Measurements from ENCODE around the gene DUS1L. TPM values are rescaled to one million over a fixed set of nuclear protein-coding genes. Genes with fewer than 3 reads are reported as not detected.

The DUS1L gene
- 56.1 and 64.4 TPM in 2 replicates for total RNA-seq

DNA sequence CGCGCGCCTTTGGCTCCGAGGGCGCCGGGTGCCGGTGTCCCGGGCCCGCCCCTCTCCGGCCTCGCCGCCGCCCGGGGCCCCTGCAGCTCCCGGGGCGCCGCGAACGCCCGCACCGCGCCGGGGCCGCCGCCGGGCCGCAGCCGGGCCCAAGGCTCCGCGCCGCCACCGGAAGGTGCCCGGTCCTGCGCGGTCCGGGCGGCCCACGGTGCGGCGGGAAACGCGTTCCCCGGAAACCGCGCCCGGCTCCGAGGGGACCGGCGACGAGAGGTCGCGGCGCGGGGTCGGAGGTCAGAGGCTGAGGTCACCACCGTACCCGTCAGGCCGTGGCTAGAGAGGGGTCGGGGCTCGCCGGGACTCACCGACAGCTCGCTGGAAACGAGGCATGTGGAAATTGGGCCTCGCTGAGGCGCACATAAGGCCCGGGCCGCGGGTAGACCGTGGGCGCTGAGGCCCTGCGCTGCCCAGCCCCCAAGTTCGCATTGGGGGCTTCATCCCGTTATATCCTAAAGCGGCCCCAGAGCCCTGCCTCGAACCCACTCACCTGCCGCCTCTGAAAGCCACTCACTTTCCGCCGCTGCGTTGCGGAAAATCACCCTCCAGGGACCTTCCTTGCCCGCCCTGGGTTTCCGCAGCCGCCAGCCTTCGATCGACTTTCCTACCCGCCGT, at the start of gene DUS1L:
Gene DUS1L, minus strand, starts transcription at position 167 of the 666 bp plus-strand sequence. CDS start 745 bp downstream, outside the sequence.
- DNase-seq (ENCODE audit: low read depth) = peak; percentile 60
- no peak for TF ChIP-seq CTCF (IDR thresholded peaks at IDR 0.05; ENCODE audit: insufficient read depth, low read depth, low read length)
- H3K4me3 ChIP-seq (ENCODE audit: low read depth, low read length) = peak within 1 kb of the TSS; percentile 82

DNA sequence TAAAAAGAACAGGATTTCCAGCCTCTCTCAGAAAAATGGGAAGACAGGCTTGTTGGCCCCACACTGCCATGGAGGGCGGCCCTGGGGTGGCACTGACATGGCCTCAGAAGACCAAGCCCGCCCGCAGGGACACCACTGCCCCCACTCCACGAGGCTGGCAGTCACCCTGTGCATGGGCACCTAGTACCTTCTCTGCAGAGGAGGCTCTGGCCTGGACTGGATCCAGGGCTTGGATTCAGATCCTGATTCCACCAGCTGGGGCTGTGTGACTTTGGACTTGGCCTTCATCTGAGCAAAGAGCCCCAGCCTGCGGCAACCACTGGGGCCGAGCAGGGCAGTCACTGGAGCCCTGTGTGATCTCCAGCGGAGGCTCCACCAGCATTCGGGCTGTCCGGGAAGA, 49.3 kb upstream of the DUS1L start:
- no peak for DNase-seq (ENCODE audit: low read depth)
- no peak for TF ChIP-seq CTCF (IDR thresholded peaks at IDR 0.05; ENCODE audit: insufficient read depth, low read depth, low read length)
- H3K4me3 ChIP-seq (ENCODE audit: low read depth, low read length) = no peak overlapping the region

GRCh38 chr17:82114447-82114846, 48.8 kb upstream of the DUS1L start:
- no peak for TF ChIP-seq CTCF (IDR thresholded peaks at IDR 0.05; ENCODE audit: insufficient read depth, low read depth, low read length)
- no peak for DNase-seq (ENCODE audit: low read depth)
- H3K4me3 ChIP-seq (ENCODE audit: low read depth, low read length) = no peak overlapping the region

DNA sequence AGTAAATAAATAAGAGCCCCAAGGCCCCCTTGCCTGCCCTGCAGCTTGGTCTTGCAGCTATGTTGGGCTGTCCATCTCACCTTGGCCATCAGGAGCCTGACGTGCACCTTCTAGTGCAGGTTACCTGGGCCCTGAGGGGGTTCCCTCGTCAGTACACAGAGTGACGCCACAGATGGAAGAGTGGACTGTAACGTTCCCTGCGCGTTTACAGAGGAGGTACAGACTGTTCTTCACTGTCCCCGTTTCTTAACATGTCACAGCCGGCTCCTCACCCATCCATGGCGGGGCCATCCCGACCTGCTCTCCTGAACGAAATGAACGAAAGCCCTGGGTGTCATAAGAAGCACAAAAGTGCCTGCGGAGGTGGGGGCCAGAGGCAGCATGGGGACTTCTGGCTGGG, 48.3 kb upstream of the DUS1L start:
- DNase-seq (ENCODE audit: low read depth) = no peak
- no peak for TF ChIP-seq CTCF (IDR thresholded peaks at IDR 0.05; ENCODE audit: insufficient read depth, low read depth, low read length)
- H3K4me3 ChIP-seq (ENCODE audit: low read depth, low read length) = no peak overlapping the region

DNA sequence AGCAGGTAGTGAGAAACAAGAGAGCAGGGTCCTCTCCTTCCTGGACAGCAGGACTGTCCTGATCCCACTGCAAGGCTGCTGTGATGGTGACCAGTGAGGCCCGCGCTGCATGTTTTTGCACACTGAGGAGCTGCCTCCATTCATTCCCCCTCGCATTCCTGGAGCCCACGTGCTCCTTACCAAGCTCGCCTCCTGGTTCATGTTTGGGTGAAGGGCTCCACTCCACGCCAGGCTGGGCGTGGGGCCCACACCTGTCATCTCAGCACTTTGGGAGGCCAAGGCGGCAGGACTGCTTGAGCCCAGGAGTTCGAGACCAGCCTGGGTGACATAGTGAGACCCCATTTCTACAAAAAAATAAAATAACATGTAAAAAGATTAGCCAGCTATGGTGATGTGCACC, 47.8 kb upstream of the DUS1L start:
- DNase-seq (ENCODE audit: low read depth) = no peak
- no peak for TF ChIP-seq CTCF (IDR thresholded peaks at IDR 0.05; ENCODE audit: insufficient read depth, low read depth, low read length)
- no peak overlapping the region for H3K4me3 ChIP-seq (ENCODE audit: low read depth, low read length)

DNA sequence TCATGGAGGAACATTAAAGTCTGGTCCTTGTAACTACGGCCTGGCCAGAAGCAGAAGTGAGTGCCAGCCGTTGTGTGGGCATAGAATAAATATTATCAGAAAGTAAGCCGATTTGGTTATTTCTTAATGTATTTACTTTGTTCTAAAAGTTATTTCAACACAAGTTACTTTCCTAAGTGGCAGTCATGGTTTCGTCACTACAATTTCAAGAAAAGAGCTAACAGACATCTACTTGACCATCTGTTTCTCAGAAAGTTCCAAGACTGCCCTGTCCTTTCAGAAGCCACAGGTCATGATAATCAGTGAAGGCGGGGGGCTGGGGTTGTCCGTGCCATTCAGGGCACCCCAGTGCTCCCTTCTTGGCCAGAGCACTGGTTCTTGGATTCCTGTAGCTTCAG, 47.3 kb upstream of the DUS1L start:
- no peak for TF ChIP-seq CTCF (IDR thresholded peaks at IDR 0.05; ENCODE audit: insufficient read depth, low read depth, low read length)
- DNase-seq (ENCODE audit: low read depth) = no peak
- H3K4me3 ChIP-seq (ENCODE audit: low read depth, low read length) = no peak overlapping the region
